Measurements from ENCODE around the gene GOLGA8J.
"Not testable (repeated sequence)": the region's sequence is repeated elsewhere in the genome, so short reads cannot be mapped to it uniquely, and the experiment has no call there.

Gene GOLGA8J

GRCh38 chr15:30082655-30083054, at the start of gene GOLGA8J:
Gene GOLGA8J (plus strand): TSS chr15:30082955. CDS start chr15:30083053, 98 bp downstream.
- not testable (repeated sequence) for DNase-seq

- no peak for DNase-seq
Observed at GRCh38 chr15:30033211-30033610, 49.5 kb upstream of the GOLGA8J start.

GRCh38 chr15:30033763-30034162, 49.0 kb upstream of the GOLGA8J start:
- no peak for DNase-seq

GRCh38 chr15:30036036-30036703, 46.6 kb upstream of the GOLGA8J start:
- no peak for DNase-seq

GRCh38 chr15:30038667-30039523, 43.9 kb upstream of the GOLGA8J start:
- no peak for DNase-seq

- no peak for DNase-seq
Observed at GRCh38 chr15:30041868-30042267, 40.9 kb upstream of the GOLGA8J start.

GRCh38 chr15:30042556-30042955, 40.2 kb upstream of the GOLGA8J start:
- DNase-seq = no peak

- DNase-seq = no peak
Observed at GRCh38 chr15:30043211-30043655, 39.5 kb upstream of the GOLGA8J start.

- DNase-seq = no peak
Observed at GRCh38 chr15:30044377-30044776, 38.4 kb upstream of the GOLGA8J start.

GRCh38 chr15:30044826-30045225, 37.9 kb upstream of the GOLGA8J start:
- DNase-seq = not testable (repeated sequence)

- not testable (repeated sequence) for DNase-seq
Observed at GRCh38 chr15:30045248-30046041, 37.3 kb upstream of the GOLGA8J start.

GRCh38 chr15:30046430-30046829, 36.3 kb upstream of the GOLGA8J start:
- no peak for DNase-seq

- DNase-seq = no peak
Observed at GRCh38 chr15:30055604-30056003, 27.2 kb upstream of the GOLGA8J start.

GRCh38 chr15:30056166-30056565, 26.6 kb upstream of the GOLGA8J start:
- DNase-seq = no peak

GRCh38 chr15:30059771-30060170, 23.0 kb upstream of the GOLGA8J start:
- DNase-seq = no peak

GRCh38 chr15:30062881-30063280, 19.9 kb upstream of the GOLGA8J start:
- DNase-seq = no peak

GRCh38 chr15:30063835-30064546, 18.8 kb upstream of the GOLGA8J start:
- DNase-seq = no peak

GRCh38 chr15:30065025-30065801, 17.5 kb upstream of the GOLGA8J start:
- no peak for DNase-seq

GRCh38 chr15:30068326-30068725, 14.4 kb upstream of the GOLGA8J start:
- no peak for DNase-seq

- no peak for DNase-seq
Observed at GRCh38 chr15:30072630-30073029, 10.1 kb upstream of the GOLGA8J start.

- DNase-seq = no peak
Observed at GRCh38 chr15:30073915-30074314, 8.8 kb upstream of the GOLGA8J start.

- not testable (repeated sequence) for DNase-seq
Observed at GRCh38 chr15:30080816-30081215, 1.9 kb upstream of the GOLGA8J start.

All from activated CD4-positive, CD25-positive, alpha-beta regulatory T cell treated with anti-CD3 and anti-CD28 coated beads, Interleukin-2, amount 50 U/mL, for 72 hours (primary cell).